ENCODE measurements around the gene PLCB1.

PLCB1 gene

GRCh38 chr20:8244637-8245036, 112.6 kb downstream of the PLCB1 start:
- H3K4me3 ChIP-seq (ENCODE audit: control insufficient read depth, low read depth, low read length) = no peak overlapping the region
- DNase-seq (ENCODE audit: low read depth) = peak; percentile 20
- TF ChIP-seq CTCF (IDR thresholded peaks at IDR 0.05; ENCODE audit: control insufficient read depth, insufficient read depth, low read depth, low read length, missing control alignments) = no peak

GRCh38 chr20:8246153-8246552, 114.1 kb downstream of the PLCB1 start:
- no peak for TF ChIP-seq CTCF (IDR thresholded peaks at IDR 0.05; ENCODE audit: control insufficient read depth, insufficient read depth, low read depth, low read length, missing control alignments)
- no peak overlapping the region for H3K4me3 ChIP-seq (ENCODE audit: control insufficient read depth, low read depth, low read length)
- no peak for DNase-seq (ENCODE audit: low read depth)

GRCh38 chr20:8246716-8247115, 114.7 kb downstream of the PLCB1 start:
- no peak for DNase-seq (ENCODE audit: low read depth)
- H3K4me3 ChIP-seq (ENCODE audit: control insufficient read depth, low read depth, low read length) = no peak overlapping the region
- no peak for TF ChIP-seq CTCF (IDR thresholded peaks at IDR 0.05; ENCODE audit: control insufficient read depth, insufficient read depth, low read depth, low read length, missing control alignments)

GRCh38 chr20:8248051-8248450, 116.0 kb downstream of the PLCB1 start:
- no peak for TF ChIP-seq CTCF (IDR thresholded peaks at IDR 0.05; ENCODE audit: control insufficient read depth, insufficient read depth, low read depth, low read length, missing control alignments)
- no peak overlapping the region for H3K4me3 ChIP-seq (ENCODE audit: control insufficient read depth, low read depth, low read length)
- no peak for DNase-seq (ENCODE audit: low read depth)

- H3K4me3 ChIP-seq (ENCODE audit: control insufficient read depth, low read depth, low read length) = no peak overlapping the region
- DNase-seq (ENCODE audit: low read depth) = no peak
- no peak for TF ChIP-seq CTCF (IDR thresholded peaks at IDR 0.05; ENCODE audit: control insufficient read depth, insufficient read depth, low read depth, low read length, missing control alignments)
These were observed 117.6 kb downstream of the PLCB1 start for GRCh38 chr20:8249634-8250033.

GRCh38 chr20:8250539-8251200, 118.6 kb downstream of the PLCB1 start:
- no peak for DNase-seq (ENCODE audit: low read depth)
- TF ChIP-seq CTCF (IDR thresholded peaks at IDR 0.05; ENCODE audit: control insufficient read depth, insufficient read depth, low read depth, low read length, missing control alignments) = no peak
- H3K4me3 ChIP-seq (ENCODE audit: control insufficient read depth, low read depth, low read length) = no peak overlapping the region

- no peak for DNase-seq (ENCODE audit: low read depth)
- no peak for TF ChIP-seq CTCF (IDR thresholded peaks at IDR 0.05; ENCODE audit: control insufficient read depth, insufficient read depth, low read depth, low read length, missing control alignments)
- no peak overlapping the region for H3K4me3 ChIP-seq (ENCODE audit: control insufficient read depth, low read depth, low read length)
These were observed 119.1 kb downstream of the PLCB1 start for GRCh38 chr20:8251201-8251575.

All from AG09309 (cell line).